Measurements from ENCODE around the gene WWC1.

The WWC1 gene

GRCh38 chr5:168295574-168296201 lies 4.2 kb downstream of the WWC1 start:
- H3K27ac Mint-ChIP-seq, result peak overlapping the region; percentile 71 to 87 (median 81)
- H3K9me3 Mint-ChIP-seq, result no peaks in the 10 kb centered on the region
- peak; percentile 40 to 42 (median 40) for TF ChIP-seq CTCF (IDR thresholded peaks at IDR 0.05; ENCODE audit: unreplicated experiment in 3 of 3)
- no peaks in the 10 kb centered on the region for H3K36me3 Mint-ChIP-seq (ENCODE audit: low read depth)
- H3K4me3 Mint-ChIP-seq, result peak overlapping the region; percentile 68 to 77 (median 74)
- peaks cover 34% of the 10 kb centered on the region for H3K4me1 Mint-ChIP-seq
- peaks cover 29% of the 10 kb centered on the region for H3K27me3 Mint-ChIP-seq (ENCODE audit: low read depth)

- Mint-ChIP-seq H3K4me1 (peaks cover 35% of the 10 kb centered on the region), H3K4me3 (no peak overlapping the region), H3K27me3 (ENCODE audit: low read depth) (peaks cover 24% of the 10 kb centered on the region), H3K36me3 (ENCODE audit: low read depth) (no peaks in the 10 kb centered on the region), H3K27ac (peak overlapping the region in 2 of 3 experiments; percentile 22 to 71), H3K9me3 (no peaks in the 10 kb centered on the region)
- TF ChIP-seq CTCF (IDR thresholded peaks at IDR 0.05; ENCODE audit: unreplicated experiment in 3 of 3), result no peak
Observed at GRCh38 chr5:168296682-168297081, 5.2 kb downstream of the WWC1 start.

GRCh38 chr5:168298949-168299348 lies 7.5 kb downstream of the WWC1 start:
- Mint-ChIP-seq H3K9me3 (no peaks in the 10 kb centered on the region), H3K36me3 (ENCODE audit: low read depth) (no peaks in the 10 kb centered on the region), H3K4me3 (no peak overlapping the region)

GRCh38 chr5:168299372-168299771 lies 7.9 kb downstream of the WWC1 start:
- H3K36me3 Mint-ChIP-seq (ENCODE audit: low read depth), result no peaks in the 10 kb centered on the region
- H3K4me3 Mint-ChIP-seq, result no peak overlapping the region
- H3K27me3 Mint-ChIP-seq (ENCODE audit: low read depth), result peaks cover 17% of the 10 kb centered on the region
- peaks cover 35% of the 10 kb centered on the region for H3K4me1 Mint-ChIP-seq
- H3K27ac Mint-ChIP-seq, result peak overlapping the region in 1 of 3 experiments; percentile 51
- no peak for TF ChIP-seq CTCF (IDR thresholded peaks at IDR 0.05; ENCODE audit: unreplicated experiment in 3 of 3)
- no peaks in the 10 kb centered on the region for H3K9me3 Mint-ChIP-seq

More at GRCh38 chr5:168298949-168299348, 7.5 kb downstream of the WWC1 start:
- peaks cover 39% of the 10 kb centered on the region for H3K4me1 Mint-ChIP-seq
- peak overlapping the region in 1 of 3 experiments; percentile 51 for H3K27ac Mint-ChIP-seq
- TF ChIP-seq CTCF (IDR thresholded peaks at IDR 0.05; ENCODE audit: unreplicated experiment in 3 of 3), result no peak
- H3K27me3 Mint-ChIP-seq (ENCODE audit: low read depth), result peaks cover 21% of the 10 kb centered on the region

GRCh38 chr5:168300326-168301182 lies 9.1 kb downstream of the WWC1 start:
- H3K27me3 Mint-ChIP-seq (ENCODE audit: low read depth), result peaks cover 12% of the 10 kb centered on the region
- no peak for TF ChIP-seq CTCF (IDR thresholded peaks at IDR 0.05; ENCODE audit: unreplicated experiment in 3 of 3)
- peaks cover 36% of the 10 kb centered on the region for H3K4me1 Mint-ChIP-seq
- no peaks in the 10 kb centered on the region for H3K9me3 Mint-ChIP-seq
- no peaks in the 10 kb centered on the region for H3K36me3 Mint-ChIP-seq (ENCODE audit: low read depth)
- H3K4me3 Mint-ChIP-seq, result no peak overlapping the region
- peak overlapping the region in 1 of 3 experiments; percentile 17 for H3K27ac Mint-ChIP-seq
